Measurements from ENCODE around the gene SPIN2B.

DNA sequence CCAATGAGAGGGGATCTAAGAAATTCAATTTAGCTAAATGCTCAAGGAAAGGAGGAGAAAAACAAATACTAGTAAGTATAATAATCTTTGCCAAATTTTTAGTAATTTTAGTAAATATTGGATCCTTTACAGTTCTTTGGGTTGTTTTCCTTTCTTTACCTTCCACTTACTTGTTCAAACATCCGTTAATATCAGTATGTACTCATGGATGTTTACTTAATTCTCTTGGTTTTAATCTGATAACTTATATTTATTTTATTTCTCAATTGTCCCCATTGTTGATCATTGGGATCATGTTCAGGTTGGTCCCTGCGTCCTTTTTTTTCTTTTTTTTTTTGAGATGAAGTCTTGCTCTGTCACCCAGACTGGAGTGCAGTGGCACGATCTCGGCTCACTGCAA lies 46.9 kb downstream of the SPIN2B start:
- TF ChIP-seq, protein P1, sequence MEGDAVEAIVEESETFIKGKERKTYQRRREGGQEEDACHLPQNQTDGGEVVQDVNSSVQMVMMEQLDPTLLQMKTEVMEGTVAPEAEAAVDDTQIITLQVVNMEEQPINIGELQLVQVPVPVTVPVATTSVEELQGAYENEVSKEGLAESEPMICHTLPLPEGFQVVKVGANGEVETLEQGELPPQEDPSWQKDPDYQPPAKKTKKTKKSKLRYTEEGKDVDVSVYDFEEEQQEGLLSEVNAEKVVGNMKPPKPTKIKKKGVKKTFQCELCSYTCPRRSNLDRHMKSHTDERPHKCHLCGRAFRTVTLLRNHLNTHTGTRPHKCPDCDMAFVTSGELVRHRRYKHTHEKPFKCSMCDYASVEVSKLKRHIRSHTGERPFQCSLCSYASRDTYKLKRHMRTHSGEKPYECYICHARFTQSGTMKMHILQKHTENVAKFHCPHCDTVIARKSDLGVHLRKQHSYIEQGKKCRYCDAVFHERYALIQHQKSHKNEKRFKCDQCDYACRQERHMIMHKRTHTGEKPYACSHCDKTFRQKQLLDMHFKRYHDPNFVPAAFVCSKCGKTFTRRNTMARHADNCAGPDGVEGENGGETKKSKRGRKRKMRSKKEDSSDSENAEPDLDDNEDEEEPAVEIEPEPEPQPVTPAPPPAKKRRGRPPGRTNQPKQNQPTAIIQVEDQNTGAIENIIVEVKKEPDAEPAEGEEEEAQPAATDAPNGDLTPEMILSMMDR (IDR thresholded peaks at IDR 0.05), result no peak
- no peak for TF ChIP-seq EZH2 (IDR thresholded peaks at IDR 0.05)
